Hindlimb muscle (tissue), 1 donor: ENCODE results near the gene CEP170B. TPM values are rescaled to one million over a fixed set of nuclear protein-coding genes. Genes with fewer than 3 reads are reported as not detected.

Source experiments
- DNase-seq: peaks from one replicate; pipeline ENCODE4 v3.0.0-alpha.2; 2013
- polyA plus RNA-seq: library from polyadenylated mRNA; unstranded; fragments of 120-200 nt; gene quantifications from one replicate; pipeline ENCODE4 v1.2.1, GENCODE V29; 2013; ENCODE audit not compliant: insufficient read length

CEP170B gene
- polyA plus RNA-seq, 1 donor: 1.8 TPM

GRCh38 chr14:104868060-104868740 is 3.1 kb downstream of the CEP170B start:
- no peak for DNase-seq

- no peak for DNase-seq
Measured at GRCh38 chr14:104868811-104869572, 3.9 kb downstream of the CEP170B start.

GRCh38 chr14:104869669-104870367 is 4.8 kb downstream of the CEP170B start:
- DNase-seq: no peak

- no peak for DNase-seq
Measured at GRCh38 chr14:104870368-104871144, 5.5 kb downstream of the CEP170B start.

- DNase-seq: no peak
Measured at GRCh38 chr14:104871145-104871655, 6.1 kb downstream of the CEP170B start.

- DNase-seq: no peak
Measured at GRCh38 chr14:104871656-104872468, 6.8 kb downstream of the CEP170B start.

GRCh38 chr14:104872469-104873341 is 7.6 kb downstream of the CEP170B start:
- peak; percentile 54 for DNase-seq

- no peak for DNase-seq
Measured at GRCh38 chr14:104873380-104874055, 8.4 kb downstream of the CEP170B start.

GRCh38 chr14:104874110-104874531 is 9.1 kb downstream of the CEP170B start:
- DNase-seq: no peak

- no peak for DNase-seq
Measured at GRCh38 chr14:104874571-104875411, 9.7 kb downstream of the CEP170B start.

- DNase-seq: no peak
Measured at GRCh38 chr14:104875412-104875751, 10.3 kb downstream of the CEP170B start.

- DNase-seq: no peak
Measured at GRCh38 chr14:104875811-104876210, 10.7 kb downstream of the CEP170B start.

GRCh38 chr14:104876251-104876699 is 11.2 kb downstream of the CEP170B start:
- DNase-seq: no peak

- DNase-seq: no peak
Measured at GRCh38 chr14:104877066-104877805, 12.2 kb downstream of the CEP170B start.

- DNase-seq: no peak
Measured at GRCh38 chr14:104877806-104878550, 12.9 kb downstream of the CEP170B start.

- no peak for DNase-seq
Measured at GRCh38 chr14:104878582-104878981, 13.5 kb downstream of the CEP170B start.
